Motor neuron (in vitro differentiated cells): ENCODE data around the gene TMEM119. TPM values are rescaled to one million over a fixed set of nuclear protein-coding genes. Genes with fewer than 3 reads are reported as not detected.
"Not testable (repeated sequence)": the region's sequence is repeated elsewhere in the genome, so short reads cannot be mapped to it uniquely, and the experiment has no call there.

Experiments used
- ATAC-seq, 8 experiments: fragments of 200-7000 bp; cut with Tn5 transposase; replicated peaks in 6 of 8; 2 replicates each; pipeline ENCODE4 v1.8.0; 2021; ENCODE audit warnings: mild to moderate bottlenecking in 8 of 8, moderate library complexity in 8 of 8
- H3K27ac ChIP-seq, 2 donors: fragments of 250-450 bp; sonication (Bioruptor Pico); 2 replicates each; pipeline ENCODE4 v1.9.0; 2021; ENCODE audit warnings: antibody characterized with exemption in 2 of 2, mild to moderate bottlenecking in 2 of 2, moderate library complexity in 1 of 2
- H3K4me1 ChIP-seq, 2 donors: fragments of 250-450 bp; sonication (Bioruptor Pico); replicated peaks in 1 of 2; 2 replicates each; pipeline ENCODE4 v1.6.1; 2021; ENCODE audit warnings: antibody characterized with exemption in 2 of 2, mild to moderate bottlenecking in 2 of 2, moderate library complexity in 1 of 2
- H3K4me3 ChIP-seq, 5 donors: fragments of 250-450 bp; sonication (Bioruptor Pico); 2 replicates each; pipeline ENCODE4 v1.9.0; 2021; ENCODE audit warnings: antibody characterized with exemption in 5 of 5, mild to moderate bottlenecking in 5 of 5, moderate library complexity in 4 of 5
- WGBS, 10 experiments: fragments of 450-650 bp; shearing (Covaris generic); methylation state at CpG; one replicate each; pipeline ENCODE4 v1.0.0; 2022; 5-methylcytosine and 5-hydroxymethylcytosine counted together
- in situ Hi-C, 9 experiments: fragments of 400-800 bp; cut with MboI; loops; one replicate each; pipeline ENCODE4 v1.15.0; 2021; ENCODE audit warnings: low sequenced_read_pairs in 9 of 9, low pct_unique_long_range_greater_than_20kb in 2 of 9; ENCODE audit not compliant: unreplicated experiment in 9 of 9
- total RNA-seq, 8 experiments: library from RNA; unstranded; fragments of 300-600 nt; gene quantifications; 2 replicates each; pipeline versions ENCODE4 v1.2.3 to v1.2.4, GENCODE V29; 2022

Gene TMEM119
- total RNA-seq, 8 experiments from 2014 or later, result 0.05 to 31.1 (median 0.73) TPM

DNA sequence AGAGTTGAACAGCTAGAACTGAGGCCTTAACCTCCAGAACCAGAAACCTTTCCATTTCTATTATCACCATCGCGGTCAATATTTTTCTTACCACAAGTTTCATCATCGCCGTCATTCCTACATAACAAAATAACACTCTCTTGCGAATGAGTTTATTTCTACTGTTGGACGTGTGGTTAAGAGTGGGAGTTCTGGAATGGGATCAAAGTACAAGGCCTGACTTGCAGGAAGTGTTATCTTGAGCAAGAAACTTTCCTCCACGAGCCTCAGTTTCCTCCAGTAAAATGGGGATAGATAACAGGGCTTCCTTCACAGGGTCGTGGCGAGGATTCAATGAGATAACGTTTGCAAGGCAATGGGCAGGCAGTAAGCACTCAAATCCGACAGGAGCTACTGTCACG is 37.6 kb downstream of the TMEM119 start:
- Histone ChIP-seq H3K27ac (peak overlapping the region; percentile 91 to 98), H3K4me3 (peak overlapping the region; percentile 86 to 96 (median 88)), H3K4me1 (peaks cover 9 to 10% of the 10 kb centered on the region in 2 donors)
- in situ Hi-C loops, result loop anchor here in 2 of 9 experiments (5.0 to 10.0 kb wide), 2 partner anchors 54 to 57 kb away; no protein-coding TSS in a partner anchor
- ATAC-seq, result no peak
- 0 to 9% (median 0%) methylated on average over 1 to 12 of the region's 12 CpGs; no CpG with 5 or more reads in 1 of the 10 experiments for WGBS, 10 experiments

DNA sequence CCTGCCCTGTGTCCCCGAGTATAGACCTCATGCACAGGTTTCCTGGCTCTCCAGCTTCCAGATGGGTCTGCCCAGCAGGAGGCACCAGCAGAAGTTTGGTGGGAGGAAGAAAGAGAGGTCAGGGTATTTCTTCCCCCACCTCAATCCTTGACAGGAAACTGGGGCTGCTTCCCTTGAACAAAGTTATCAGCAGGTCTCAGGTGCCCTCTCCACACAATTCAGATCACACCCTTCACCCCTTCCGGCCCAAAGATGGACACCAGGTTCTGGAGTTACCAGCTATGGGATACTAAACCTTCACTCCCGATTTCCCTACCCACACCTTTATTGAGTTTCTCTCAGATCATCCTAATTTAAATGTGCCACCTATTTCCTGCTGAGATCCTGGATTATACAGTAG is 38.1 kb downstream of the TMEM119 start:
- H3K4me1 ChIP-seq, result peaks cover 9 to 12% of the 10 kb centered on the region in 2 donors
- H3K4me3 ChIP-seq, result peak overlapping the region; percentile 86 to 96 (median 88)
- ATAC-seq, result no peak
- WGBS, 10 experiments, result 20 to 100% (median 45%) methylated on average over 1 to 3 of the region's 3 CpGs; no CpG with 5 or more reads in 2 of the 10 experiments
- no peak overlapping the region for H3K27ac ChIP-seq
- in situ Hi-C loops, result loop anchor here in 2 of 9 experiments (5.0 to 10.0 kb wide), 2 partner anchors 55 to 58 kb away; no protein-coding TSS in a partner anchor

DNA sequence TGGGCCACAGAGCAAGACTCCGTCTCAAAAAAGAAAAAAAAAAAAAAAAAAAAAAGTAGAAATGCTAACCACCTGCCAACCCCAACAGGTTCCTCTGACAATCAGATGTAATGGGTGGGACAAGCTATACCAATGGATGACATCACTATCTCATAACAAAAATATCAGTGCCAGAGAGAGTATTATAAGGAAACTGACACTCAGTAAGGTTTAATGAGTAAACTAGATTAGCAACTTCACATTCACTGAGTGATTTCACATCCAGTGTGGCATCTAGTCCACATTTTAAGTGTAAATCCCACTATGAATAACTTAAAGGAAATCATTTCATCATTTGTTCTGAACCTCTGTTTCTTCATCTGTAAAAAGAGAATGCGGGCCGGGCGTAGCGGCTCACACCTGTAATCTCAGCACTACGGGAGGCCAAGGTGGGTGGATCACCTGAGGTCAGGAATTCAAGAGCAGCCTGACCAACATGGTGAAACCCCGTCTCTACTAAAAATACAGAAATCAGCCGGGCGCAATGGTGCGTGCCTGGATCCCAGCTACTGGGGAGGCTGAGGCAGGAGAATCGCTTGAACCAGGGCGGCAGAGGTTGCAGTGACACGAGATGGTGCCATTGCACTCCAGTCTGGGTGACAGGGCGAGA is 38.8 kb downstream of the TMEM119 start:
- in situ Hi-C loops, result no loop called here
- ATAC-seq, result no peak
- Histone ChIP-seq H3K4me1 (peaks cover 9 to 14% of the 10 kb centered on the region in 2 donors), H3K27ac (no peak overlapping the region), H3K4me3 (peak overlapping the region in 1 of 5 donors; percentile 96)
- 77 to 100% (median 92%) methylated on average over 1 to 5 of the region's 14 CpGs; no CpG with 5 or more reads in 3 of the 10 experiments for WGBS, 10 experiments

DNA sequence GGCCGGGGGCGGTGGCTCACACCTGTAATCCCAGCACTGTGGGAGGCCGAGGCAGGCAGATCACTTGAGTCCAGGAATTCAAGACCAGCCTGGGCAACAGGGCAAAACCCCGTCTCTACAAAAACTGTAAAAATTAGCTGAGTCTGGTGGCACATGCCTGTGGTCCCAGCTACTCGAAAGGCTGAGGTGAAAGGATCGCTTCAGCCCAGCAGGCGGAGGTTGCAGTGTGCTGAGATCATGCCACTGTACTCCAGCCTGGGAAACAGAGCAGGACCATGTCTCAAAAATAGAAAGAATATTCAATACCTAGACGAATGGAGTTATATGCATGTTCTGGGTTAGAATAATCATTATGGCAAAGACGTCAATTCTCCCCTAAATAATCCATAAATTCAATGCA is 42.5 kb downstream of the TMEM119 start:
- in situ Hi-C loops, H3K27ac ChIP-seq, H3K4me3 ChIP-seq: not testable (repeated sequence)
- H3K4me1 ChIP-seq, result peaks cover 7 to 12% of the 10 kb centered on the region in 2 donors
- peak in 1 of 8 experiments; percentile 55 for ATAC-seq
- WGBS, 10 experiments, result 11 to 98% (median 91%) methylated on average over 3 to 9 of the region's 9 CpGs

DNA sequence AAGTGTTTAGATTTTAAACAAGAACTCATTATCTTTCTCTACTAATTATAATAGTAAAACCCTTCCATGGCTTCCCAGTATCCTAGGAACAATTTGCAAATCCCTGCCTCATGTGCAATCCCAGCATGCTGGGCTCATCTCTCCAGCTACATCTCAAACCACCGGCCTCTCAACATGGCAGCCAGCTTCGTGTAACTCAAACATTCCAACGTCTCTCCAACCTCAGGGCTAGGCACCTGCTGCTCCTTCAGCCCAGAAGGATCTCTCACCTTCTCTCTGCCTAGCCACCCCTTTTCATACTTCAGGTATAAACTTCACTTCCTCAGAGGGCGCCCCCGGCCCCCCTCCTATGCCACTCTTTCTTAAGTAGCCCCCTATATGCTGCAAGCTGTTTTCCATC is 44.1 kb downstream of the TMEM119 start:
- WGBS, 10 experiments, result 80 to 100% (median 100%) methylated on average over 1 to 2 of the region's 5 CpGs; no CpG with 5 or more reads in 5 of the 10 experiments
- H3K4me1 ChIP-seq, result peaks cover 0 to 3% of the 10 kb centered on the region in 2 donors
- in situ Hi-C loops, result no loop called here
- H3K4me3 ChIP-seq, result no peak overlapping the region
- ATAC-seq, result no peak
- no peak overlapping the region for H3K27ac ChIP-seq

DNA sequence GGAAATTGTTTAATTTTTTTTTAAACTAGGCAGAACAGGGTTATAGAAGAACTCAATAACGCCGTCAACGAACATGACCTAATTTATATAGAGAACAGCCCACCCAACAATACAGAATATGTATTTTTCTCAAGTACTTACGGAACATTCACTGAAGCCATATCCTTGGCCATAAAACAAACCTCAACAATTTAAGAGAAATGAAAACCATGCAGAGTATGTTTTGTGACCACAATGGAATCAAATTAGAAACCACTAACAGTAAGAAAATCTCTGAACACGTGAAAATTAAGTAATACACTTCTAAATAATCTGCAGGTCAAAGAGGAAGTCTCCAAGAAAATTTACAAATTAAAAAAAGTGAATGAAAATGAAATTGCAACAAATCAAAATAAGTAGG is 46.3 kb downstream of the TMEM119 start:
- ATAC-seq, result no peak
- in situ Hi-C loops, result no loop called here
- Histone ChIP-seq H3K27ac (no peak overlapping the region), H3K4me3 (no peak overlapping the region), H3K4me1 (peaks cover 0 to 3% of the 10 kb centered on the region in 2 donors)
- WGBS, 10 experiments, result 41 to 100% (median 92%) methylated on average over 1 to 5 of the region's 5 CpGs

DNA sequence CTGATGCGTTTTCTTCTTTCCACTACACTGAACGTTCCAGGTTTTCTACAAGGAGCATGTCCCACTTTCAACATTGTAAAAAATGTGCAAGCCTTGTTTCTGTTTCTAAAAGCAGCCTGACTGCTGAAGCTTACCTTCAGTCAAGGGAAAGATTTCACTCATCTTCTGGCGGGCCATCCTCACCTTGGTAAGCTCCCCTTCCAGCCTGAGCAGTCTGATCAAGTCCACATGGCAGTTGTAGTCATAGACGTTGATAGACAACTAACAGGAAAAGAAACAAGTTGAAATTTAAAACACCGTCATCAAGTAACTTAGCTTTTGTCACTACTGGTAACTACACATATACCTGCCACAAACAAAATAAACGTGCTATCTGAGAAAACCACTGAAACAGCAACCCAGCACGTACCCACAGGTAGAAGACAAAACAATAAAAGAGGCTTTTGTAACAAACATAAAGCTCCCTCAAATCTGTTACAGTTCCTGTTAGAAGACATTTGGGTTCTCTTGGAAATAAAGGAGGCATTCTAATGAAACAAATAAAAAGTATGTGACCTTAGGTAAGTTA is 48.8 kb downstream of the TMEM119 start:
- no peak overlapping the region for H3K27ac ChIP-seq
- H3K4me3 ChIP-seq, result no peak overlapping the region
- H3K4me1 ChIP-seq, result no peaks in the 10 kb centered on the region
- no peak for ATAC-seq
- WGBS, 10 experiments, result 18 to 91% (median 77%) methylated on average over 3 to 7 of the region's 7 CpGs; no CpG with 5 or more reads in 1 of the 10 experiments
- in situ Hi-C loops, result loop anchor here in 1 of 9 experiments (25.0 kb wide), 1 partner anchor 812 kb away; no protein-coding TSS in a partner anchor

DNA sequence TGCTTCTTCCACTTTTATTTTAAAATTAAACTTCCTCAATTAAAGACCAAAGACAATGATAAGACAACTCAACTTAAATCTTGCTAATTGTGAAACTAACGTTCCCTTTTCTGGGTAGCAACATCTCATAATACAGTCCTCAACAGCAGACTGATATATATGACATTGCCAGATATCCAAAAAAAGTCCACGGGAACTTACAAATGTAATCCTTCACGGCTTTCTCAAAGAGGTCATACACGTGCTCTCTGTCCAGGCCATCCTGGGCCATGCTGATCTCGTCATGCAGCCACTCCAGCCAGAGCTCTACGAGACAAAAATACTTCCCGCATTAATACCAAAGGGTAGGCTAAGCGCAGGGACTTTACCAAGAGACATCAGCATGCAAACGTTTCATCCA is 50.2 kb downstream of the TMEM119 start:
- 73 to 100% (median 89%) methylated on average over 4 to 9 of the region's 9 CpGs; no CpG with 5 or more reads in 1 of the 10 experiments for WGBS, 10 experiments
- no peak for ATAC-seq
- Histone ChIP-seq H3K4me1 (no peaks in the 10 kb centered on the region), H3K4me3 (no peak overlapping the region), H3K27ac (no peak overlapping the region)
- in situ Hi-C loops, result loop anchor here in 1 of 9 experiments (25.0 kb wide), 1 partner anchor 810 kb away; no protein-coding TSS in a partner anchor

DNA sequence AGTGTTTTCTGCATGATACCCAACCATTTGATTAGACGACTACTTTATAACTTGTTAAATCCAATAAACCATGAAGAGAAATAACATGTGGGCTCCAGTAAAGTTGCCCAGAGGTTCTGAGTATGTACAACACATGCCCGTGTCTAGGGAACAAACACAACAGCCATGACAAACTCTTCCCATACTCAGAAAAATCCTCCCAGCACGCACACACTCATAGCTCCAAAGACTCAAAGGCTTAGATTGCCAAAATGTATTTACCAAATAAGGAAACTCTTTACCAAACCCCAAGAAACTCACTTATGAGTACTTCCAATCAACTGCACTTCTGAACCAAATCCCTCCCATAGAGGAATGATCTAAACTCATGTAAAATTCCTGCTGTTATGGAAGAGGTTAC is 54.2 kb downstream of the TMEM119 start:
- in situ Hi-C loops, result loop anchor here in 1 of 9 experiments (25.0 kb wide), 1 partner anchor 806 kb away; no protein-coding TSS in a partner anchor
- no peak for ATAC-seq
- WGBS, 10 experiments, result 44 to 100% (median 86%) methylated on average over 1 to 3 of the region's 3 CpGs; no CpG with 5 or more reads in 1 of the 10 experiments
- no peak overlapping the region for H3K27ac ChIP-seq
- no peaks in the 10 kb centered on the region for H3K4me1 ChIP-seq
- no peak overlapping the region for H3K4me3 ChIP-seq

DNA sequence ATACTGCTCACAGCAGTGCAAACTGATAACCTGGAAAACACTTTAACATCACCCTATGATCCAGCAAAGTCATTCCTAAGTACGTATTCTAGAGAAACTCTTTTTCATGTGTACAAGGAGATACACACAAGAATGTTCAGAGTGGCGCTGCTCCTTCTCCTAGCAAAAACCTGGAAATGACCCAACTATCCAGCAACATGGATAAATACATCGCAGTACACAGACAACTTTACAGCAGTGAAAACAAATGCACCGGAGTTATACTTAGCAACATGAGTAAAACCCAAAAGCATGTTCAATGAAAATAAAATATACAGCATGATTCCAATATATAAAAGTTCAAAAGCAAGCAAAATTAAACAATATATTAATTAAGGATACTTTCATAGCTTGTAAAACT is 55.6 kb downstream of the TMEM119 start:
- Histone ChIP-seq H3K4me1 (no peaks in the 10 kb centered on the region), H3K4me3 (no peak overlapping the region), H3K27ac (no peak overlapping the region)
- 50 to 100% (median 90%) methylated on average over 2 to 4 of the region's 4 CpGs for WGBS, 10 experiments
- in situ Hi-C loops, result loop anchor here in 1 of 9 experiments (25.0 kb wide), 1 partner anchor 805 kb away; no protein-coding TSS in a partner anchor
- no peak for ATAC-seq

Other genes starting within 250 kb of the TMEM119 start
- gene FICD, start 82.8 kb downstream of the TMEM119 start, total RNA-seq, result 10 to 100 TPM in 2 of 8 experiments, 1 to 10 TPM in 6; 4.6 to 14.1 (median 6.7) TPM
- gene SART3, start 36.9 kb downstream of the TMEM119 start, total RNA-seq, result 10 to 100 TPM; 39.7 to 68.7 (median 46.1) TPM
- 100 to 1,000 TPM in 3 of 8 experiments, 10 to 100 TPM in 5; 74.4 to 244 (median 90.2) TPM for gene ISCU, start 35.5 kb downstream of the TMEM119 start, total RNA-seq
- 1 to 10 TPM in 4 of 8 experiments, under 1 TPM in 4; 0.38 to 4.7 (median 1.0) TPM for gene SELPLG, start 35.8 kb upstream of the TMEM119 start, total RNA-seq
- 10 to 100 TPM; 35.4 to 75.1 (median 50.2) TPM for gene CORO1C, start 133.4 kb upstream of the TMEM119 start, total RNA-seq